ENCODE data around the gene CX3CR1.

DNA sequence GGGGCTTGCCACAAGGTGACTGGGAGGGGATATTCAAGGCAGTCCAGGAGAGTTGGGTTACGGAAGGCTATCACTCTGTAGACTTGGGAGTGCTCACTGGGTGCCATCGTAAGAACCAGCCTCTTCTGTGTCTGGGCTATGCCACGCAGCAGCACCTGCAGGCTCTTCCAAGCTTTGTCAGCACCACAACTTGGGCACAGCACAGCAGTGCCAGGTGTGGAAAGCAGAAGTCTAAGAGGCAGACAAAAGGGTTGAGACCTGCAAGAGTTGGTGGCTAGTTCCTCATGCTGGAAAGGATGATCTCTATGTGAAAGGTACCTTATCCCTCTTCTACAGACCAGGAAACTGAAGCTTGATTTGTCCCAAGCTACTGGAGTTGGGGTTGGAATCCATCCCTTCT lies 15.8 kb downstream of the CX3CR1 start:
- TF ChIP-seq EZH2 (IDR thresholded peaks at IDR 0.05; ENCODE audit: insufficient read depth, poor library complexity, severe bottlenecking): no peak
- no peak for TF ChIP-seq EZH2phosphoT487 (IDR thresholded peaks at IDR 0.05; ENCODE audit: insufficient read depth, low read depth)

Measured in GM23248 (cell line).